DMS114 treated with DMSO at 0.1 percent for 48 hours (cell line): ENCODE data around the gene KNTC1.
"Not testable (repeated sequence)": the region's sequence is repeated elsewhere in the genome, so short reads cannot be mapped to it uniquely, and the experiment has no call there.

Experiments
- DNase-seq: peaks from one replicate; lab custom pipeline; 2025; ENCODE audit not compliant: unreplicated experiment; lab: John Stamatoyannopoulos, UW

KNTC1 gene

DNA sequence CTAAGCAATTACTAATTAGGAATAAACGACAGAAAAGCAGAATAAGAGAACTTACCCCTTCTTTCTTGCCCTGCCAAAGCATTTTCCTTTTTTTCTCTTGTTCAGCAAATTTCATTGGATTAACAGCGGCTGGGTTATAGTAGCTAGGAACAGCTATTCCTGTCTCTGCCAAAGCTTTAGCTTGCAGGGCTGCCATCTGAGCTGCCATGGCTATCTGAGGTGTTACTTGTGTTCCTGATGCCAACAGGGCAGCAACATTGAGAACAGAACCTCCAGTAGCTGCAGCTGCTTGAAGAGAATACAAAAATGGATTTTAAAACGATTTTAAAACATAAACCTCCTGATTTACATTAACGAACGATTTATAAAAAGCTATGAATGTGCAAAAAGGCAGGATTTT lies 18.9 kb upstream of the KNTC1 start:
- no peak for DNase-seq

DNA sequence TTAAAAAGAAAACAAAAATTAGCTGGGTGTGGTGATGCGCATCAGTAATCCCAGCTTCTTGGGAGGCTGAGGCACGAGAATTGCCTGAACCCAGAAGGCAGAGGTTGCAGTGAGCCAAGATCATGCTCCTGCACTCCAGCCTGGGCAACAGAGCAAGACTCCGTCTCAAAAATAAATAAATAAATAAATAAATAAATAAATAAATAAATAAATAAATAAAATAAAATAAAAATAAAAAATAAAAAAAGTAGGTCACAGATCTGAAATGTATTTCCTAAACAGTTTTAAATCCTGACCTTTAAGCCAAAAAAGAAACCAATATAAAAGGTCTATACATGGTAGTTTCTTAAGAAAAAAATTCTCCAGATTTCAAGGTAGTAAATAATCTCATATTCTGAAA lies 14.0 kb upstream of the KNTC1 start:
- DNase-seq = not testable (repeated sequence)

DNA sequence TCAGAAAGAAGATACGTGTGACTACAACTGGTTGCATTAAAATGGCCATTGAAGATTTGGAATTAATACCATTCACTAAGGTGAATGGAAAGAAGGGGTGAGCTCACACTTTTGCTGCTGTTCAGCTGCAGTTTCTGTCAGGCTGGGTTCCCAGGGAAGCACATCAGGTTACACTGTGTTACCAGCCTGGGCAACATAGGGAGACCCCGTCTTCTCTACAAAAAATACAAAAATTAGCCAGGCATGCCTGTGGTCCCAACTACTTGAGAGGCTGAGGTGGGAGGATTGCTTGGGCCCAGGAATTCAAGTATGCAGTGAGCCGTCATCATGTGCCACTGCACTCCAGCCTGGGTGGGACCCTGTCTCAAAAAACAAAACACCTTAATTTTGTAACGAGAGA lies 13.4 kb upstream of the KNTC1 start:
- DNase-seq = no peak

GRCh38 chr12:122515275-122515674 lies 11.8 kb upstream of the KNTC1 start:
- no peak for DNase-seq

DNA sequence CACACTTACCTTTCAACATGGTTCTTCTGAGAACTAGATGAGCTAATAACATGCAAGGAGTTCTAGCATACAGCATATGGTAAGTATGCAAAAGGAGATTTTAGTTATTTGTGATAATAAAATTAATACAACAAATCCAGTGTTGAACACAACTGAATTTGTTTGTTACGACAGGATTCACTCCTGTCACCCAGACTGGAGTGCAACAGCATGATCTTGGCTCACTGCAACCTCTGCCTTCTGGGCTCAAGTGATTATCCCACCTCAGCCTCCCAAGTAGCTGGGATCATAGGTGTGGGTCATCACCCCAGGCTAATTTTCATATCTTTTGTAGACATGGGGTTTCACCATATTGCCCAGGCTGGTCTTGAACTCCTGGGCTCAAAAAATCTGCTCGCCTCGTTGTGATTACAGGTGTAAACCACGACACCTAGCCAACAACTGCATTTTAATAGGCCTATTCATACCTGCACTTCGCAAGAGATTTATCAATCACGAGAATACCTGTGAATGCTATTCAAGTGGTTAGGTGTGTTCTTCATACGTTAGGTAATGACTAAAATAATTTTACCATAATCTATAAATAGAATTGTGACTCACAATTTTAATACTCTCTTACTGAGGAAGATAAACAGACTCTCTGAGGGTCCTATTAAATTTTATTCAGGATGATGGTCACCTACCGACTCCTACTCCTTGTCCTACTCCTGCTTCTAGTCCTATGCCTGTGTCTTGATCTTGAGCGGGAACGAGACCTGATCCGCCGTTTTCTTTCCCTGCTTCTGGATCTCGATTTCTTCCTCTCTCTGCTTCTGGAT lies 10.3 kb upstream of the KNTC1 start:
- DNase-seq = no peak

DNA sequence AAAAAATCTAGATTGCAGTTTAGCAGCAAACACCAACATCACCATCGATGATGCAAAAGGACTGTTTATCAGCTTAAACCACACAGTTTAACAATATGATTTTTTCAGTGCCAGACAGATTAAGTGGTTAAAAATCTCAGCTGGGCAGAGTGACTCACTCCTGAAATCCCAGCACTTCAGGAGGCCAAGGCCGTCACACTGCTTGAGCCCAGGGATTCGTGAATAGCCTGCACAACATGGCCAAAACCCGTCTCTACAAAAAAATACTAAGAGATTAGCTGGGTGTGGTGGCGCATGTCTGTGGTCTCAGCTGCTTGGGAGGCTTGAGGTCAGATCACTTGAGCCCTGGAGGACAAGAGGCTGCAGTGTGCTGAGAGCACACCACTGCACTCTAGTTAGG lies 9.2 kb upstream of the KNTC1 start:
- DNase-seq = no peak

GRCh38 chr12:122518908-122519307 lies 8.1 kb upstream of the KNTC1 start:
- no peak for DNase-seq

DNA sequence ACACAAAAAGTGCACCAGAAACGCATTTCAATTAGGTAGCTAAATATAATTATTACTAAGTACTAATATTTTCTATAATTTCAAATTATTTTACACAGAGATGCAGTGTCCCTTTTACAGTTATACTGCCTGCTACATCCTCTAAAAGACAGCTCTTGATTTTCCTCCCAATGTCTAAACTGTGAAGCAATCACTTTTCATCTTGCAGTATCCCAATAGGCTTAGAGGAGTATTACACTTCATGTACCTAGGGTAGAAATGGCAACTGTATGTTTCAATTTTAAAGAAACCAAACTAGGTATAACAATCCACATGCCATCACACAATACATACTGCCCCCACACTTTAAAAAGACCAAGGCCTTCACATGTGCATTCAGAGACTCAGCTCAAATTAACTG lies 7.6 kb upstream of the KNTC1 start:
- no peak for DNase-seq

DNA sequence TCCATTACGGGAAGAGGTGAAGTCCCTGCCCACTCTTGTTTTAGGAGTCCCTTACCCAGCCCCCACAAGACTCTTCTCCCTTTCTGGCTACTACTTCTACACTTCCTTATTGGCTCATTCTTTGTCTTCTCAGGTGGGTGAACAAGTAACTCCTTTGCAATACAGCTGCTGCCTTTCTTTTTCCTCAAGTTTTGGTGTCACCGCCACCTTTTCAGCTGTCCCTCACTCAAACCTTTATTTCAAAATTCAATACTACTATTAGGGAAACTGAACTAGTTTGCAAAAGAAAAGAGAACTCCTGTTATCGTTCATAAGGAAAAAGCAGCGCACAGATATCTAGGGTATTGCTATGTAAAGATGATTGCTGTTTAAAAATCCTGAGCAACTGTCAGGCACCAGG lies 6.4 kb upstream of the KNTC1 start:
- DNase-seq = no peak

GRCh38 chr12:122523280-122523679 lies 3.8 kb upstream of the KNTC1 start:
- DNase-seq = no peak

- DNase-seq = no peak
Measured at GRCh38 chr12:122523846-122524718, 3.0 kb upstream of the KNTC1 start.

GRCh38 chr12:122527478-122527944 lies 462 bp downstream of the KNTC1 start:
- DNase-seq = no peak

DNA sequence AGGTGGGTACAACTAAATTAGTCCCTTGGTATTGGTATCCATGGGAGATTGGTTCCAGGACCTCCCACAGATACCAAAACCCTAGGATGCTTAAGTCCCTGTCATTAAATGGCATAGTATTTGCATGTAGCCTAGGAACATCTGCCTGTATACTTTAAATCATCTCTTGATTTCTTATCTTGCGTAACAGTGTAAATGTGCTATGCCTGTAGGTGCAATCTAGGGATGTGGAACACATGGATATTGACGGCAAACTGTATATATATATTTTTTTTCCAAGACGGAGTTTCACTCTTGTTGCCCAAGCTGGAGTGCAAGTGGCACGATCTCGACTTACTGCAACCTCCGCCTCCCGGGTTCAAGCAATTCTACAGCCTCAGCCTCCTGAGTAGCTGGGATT lies 1.5 kb downstream of the KNTC1 start:
- no peak for DNase-seq

DNA sequence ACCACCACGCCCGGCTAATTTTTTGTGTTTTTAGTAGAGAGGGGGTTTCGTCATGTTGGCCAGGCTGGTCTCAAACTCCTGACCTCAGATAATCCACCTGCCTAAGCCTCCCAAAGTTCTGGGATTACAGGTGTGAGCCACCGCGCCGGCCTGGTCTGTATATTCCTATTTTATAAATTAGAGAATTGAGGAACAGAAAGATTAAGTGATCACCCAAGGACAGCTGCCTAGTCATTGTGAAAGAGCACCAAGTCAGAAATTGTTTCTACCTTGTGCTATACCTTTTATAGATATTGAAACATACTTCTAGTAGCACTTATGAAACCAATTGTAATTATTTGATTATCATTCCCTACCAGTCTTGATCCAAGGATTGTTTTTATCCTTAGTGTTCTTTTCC lies 1.9 kb downstream of the KNTC1 start:
- no peak for DNase-seq

DNA sequence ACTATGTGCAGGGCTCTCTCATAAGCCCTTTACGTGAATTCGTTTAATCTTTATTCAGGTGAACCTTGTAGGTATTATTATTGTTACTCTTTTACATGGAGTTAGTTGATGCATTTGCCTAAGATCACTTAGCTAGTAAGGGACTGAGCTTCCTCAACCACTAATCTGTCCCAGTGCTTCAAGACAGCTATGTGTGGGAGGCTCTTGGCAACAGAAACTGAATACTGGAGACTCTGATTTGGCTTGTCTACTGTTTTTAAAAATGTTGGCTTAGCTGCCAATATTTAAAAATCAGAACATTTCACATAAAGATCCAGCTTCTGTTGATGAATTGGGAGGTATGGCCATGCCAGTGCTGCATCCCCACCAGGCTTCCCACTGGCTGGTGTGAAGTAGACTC lies 6.8 kb downstream of the KNTC1 start:
- no peak for DNase-seq

- DNase-seq = no peak
Measured at GRCh38 chr12:122537021-122537420, 10.0 kb downstream of the KNTC1 start.

GRCh38 chr12:122538496-122538895 lies 11.4 kb downstream of the KNTC1 start:
- no peak for DNase-seq

DNA sequence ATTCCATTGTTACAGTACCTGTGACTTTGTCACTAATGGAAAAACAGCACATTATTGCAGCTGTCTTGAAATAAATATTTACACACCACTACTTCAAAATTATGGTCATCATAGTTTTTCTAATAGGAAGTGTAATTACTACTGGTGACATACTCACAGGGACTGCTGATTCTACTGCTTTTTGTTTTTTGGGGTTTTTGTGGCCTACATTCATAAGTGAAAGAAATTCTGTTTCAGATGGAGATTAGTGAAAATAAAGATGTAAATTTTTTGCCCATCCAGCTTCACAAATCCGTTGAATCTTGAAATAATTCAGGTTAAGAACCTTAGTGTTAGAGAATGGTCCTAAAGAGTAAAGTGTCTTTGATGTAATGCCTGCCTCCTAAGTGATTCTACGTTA lies 17.5 kb downstream of the KNTC1 start:
- DNase-seq = no peak

- no peak for DNase-seq
Measured at GRCh38 chr12:122545855-122546254, 18.8 kb downstream of the KNTC1 start.

- DNase-seq = no peak
Measured at GRCh38 chr12:122547330-122547729, 20.3 kb downstream of the KNTC1 start.

GRCh38 chr12:122558745-122559641 lies 31.9 kb downstream of the KNTC1 start:
- DNase-seq = no peak
